WTC11 (cell line): ENCODE data around the gene CTDSP2. TPM values are rescaled to one million over a fixed set of nuclear protein-coding genes. Genes with fewer than 3 reads are reported as not detected.
"Not testable (repeated sequence)": the region's sequence is repeated elsewhere in the genome, so short reads cannot be mapped to it uniquely, and the experiment has no call there.

Experiments used
- ATAC-seq: fragments of 200-7000 bp; cut with Tn5 transposase; 2 replicates; pipeline ENCODE4 v1.10.0; 2021; ENCODE audit warnings: mild to moderate bottlenecking, moderate library complexity
- CTCF ChIA-PET: fragments of 300-600 bp; sonication (Branson Sonifier 250); formaldehyde crosslinking; loops from one replicate; lab custom pipeline; 2021; ENCODE audit warnings: antibody characterized with exemption; lab: Charles Lee
- POLR2A ChIA-PET: fragments of 350-600 bp; sonication (Branson Sonifier 250); formaldehyde crosslinking; loops from one replicate; lab custom pipeline; 2021; ENCODE audit warnings: antibody characterized with exemption; lab: Charles Lee
- DNase-seq: peaks from one replicate; pipeline ENCODE4 v3.0.0; 2021; ENCODE audit warnings: low spot score
- H3K27ac Mint-ChIP-seq: 2 replicates; pipeline ENCODE4 v1.8.0; 2021; ENCODE audit warnings: mixed read lengths
- H3K27me3 Mint-ChIP-seq: 2 replicates; pipeline ENCODE4 v1.8.0; 2021; ENCODE audit warnings: low read depth, mild to moderate bottlenecking, moderate library complexity, mixed read lengths
- H3K36me3 Mint-ChIP-seq: 2 replicates; pipeline ENCODE4 v1.8.0; 2021; ENCODE audit warnings: mixed read lengths
- H3K4me1 Mint-ChIP-seq: 2 replicates; pipeline ENCODE4 v1.8.0; 2022; ENCODE audit warnings: mixed read lengths
- H3K4me3 Mint-ChIP-seq: 2 replicates; pipeline ENCODE4 v1.8.0; 2021; ENCODE audit warnings: mild to moderate bottlenecking, moderate library complexity, mixed read lengths
- H3K9me3 Mint-ChIP-seq: 2 replicates; pipeline ENCODE4 v1.8.0; 2021; ENCODE audit warnings: mixed read lengths
- FOXP1 ChIP-seq: sonication (generic); formaldehyde crosslinking; IDR thresholded peaks from 2 replicates; pipeline ENCODE4 v1.8.0; 2022; ENCODE audit warnings: missing genetic modification reagents, mild to moderate bottlenecking, moderate library complexity, borderline replicate concordance
- GABPB1 ChIP-seq: sonication (generic); formaldehyde crosslinking; IDR thresholded peaks from 2 replicates; pipeline ENCODE4 v1.8.1; 2023; ENCODE audit warnings: mild to moderate bottlenecking, missing genetic modification reagents
- IRF2 ChIP-seq: sonication (generic); formaldehyde crosslinking; IDR thresholded peaks from 2 replicates; pipeline ENCODE4 v1.8.0; 2022; ENCODE audit warnings: low read depth, missing genetic modification reagents, borderline replicate concordance
- KAT7 ChIP-seq: sonication (generic); formaldehyde crosslinking; IDR thresholded peaks from 2 replicates; pipeline ENCODE4 v1.8.1; 2023; ENCODE audit warnings: missing genetic modification reagents, mild to moderate bottlenecking, borderline replicate concordance
- NFYB ChIP-seq: sonication (generic); formaldehyde crosslinking; conservative IDR thresholded peaks from 2 replicates; pipeline ENCODE4 v1.8.0; 2022; ENCODE audit warnings: low read depth, missing genetic modification reagents
- NR3C1 ChIP-seq: sonication (generic); formaldehyde crosslinking; conservative IDR thresholded peaks from 2 replicates; pipeline ENCODE4 v1.8.1; 2023; ENCODE audit warnings: low read depth, mild to moderate bottlenecking, missing genetic modification reagents
- PRRX2 ChIP-seq: fragments of 250-450 bp; sonication (Bioruptor Pico); IDR thresholded peaks from 2 replicates; pipeline ENCODE4 v1.8.0; 2021; ENCODE audit warnings: mild to moderate bottlenecking
- SMAD4 ChIP-seq: sonication (generic); formaldehyde crosslinking; IDR thresholded peaks from 2 replicates; pipeline ENCODE4 v1.8.0; 2022; ENCODE audit warnings: mild to moderate bottlenecking, missing genetic modification reagents
- SOX15 ChIP-seq: fragments of 250-450 bp; sonication (Bioruptor Pico); IDR thresholded peaks from 2 replicates; pipeline ENCODE4 v1.9.0; 2021; ENCODE audit warnings: mild to moderate bottlenecking
- TCF7 ChIP-seq: sonication (generic); formaldehyde crosslinking; IDR thresholded peaks from 2 replicates; pipeline ENCODE4 v1.8.0; 2022; ENCODE audit warnings: mild to moderate bottlenecking, low read depth, missing genetic modification reagents, moderate library complexity
- TEAD4 ChIP-seq: sonication (generic); formaldehyde crosslinking; IDR thresholded peaks from 2 replicates; pipeline ENCODE4 v1.8.0; 2022; ENCODE audit warnings: mild to moderate bottlenecking, missing genetic modification reagents
- TP53 ChIP-seq: sonication (generic); formaldehyde crosslinking; IDR thresholded peaks from 2 replicates; pipeline ENCODE4 v1.8.1; 2023; ENCODE audit warnings: mild to moderate bottlenecking, missing genetic modification reagents
- ZNF121 ChIP-seq: sonication (generic); formaldehyde crosslinking; IDR thresholded peaks from 2 replicates; pipeline ENCODE4 v1.8.0; 2023; ENCODE audit warnings: missing genetic modification reagents
- ZNF232 ChIP-seq: sonication (generic); formaldehyde crosslinking; IDR thresholded peaks from 2 replicates; pipeline ENCODE4 v1.8.0; 2022; ENCODE audit warnings: mild to moderate bottlenecking, missing genetic modification reagents
- total RNA-seq: library from RNA; stranded (reverse); gene quantifications from 3 replicates; pipeline ENCODE4 v1.2.3, GENCODE V29; 2021
- TF ChIP-seq, protein P1 (sequence below): sonication (generic); formaldehyde crosslinking; IDR thresholded peaks from 2 replicates; pipeline ENCODE4 v1.8.0; 2023; ENCODE audit warnings: missing genetic modification reagents
- TF ChIP-seq, protein P2 (sequence below): fragments of 250-450 bp; sonication (Bioruptor Pico); IDR thresholded peaks from 2 replicates; pipeline ENCODE4 v1.8.0; 2021; ENCODE audit warnings: mild to moderate bottlenecking
- TF ChIP-seq, protein P3 (sequence below): sonication (generic); formaldehyde crosslinking; IDR thresholded peaks from 2 replicates; pipeline ENCODE4 v1.8.0; 2022; ENCODE audit warnings: mild to moderate bottlenecking, missing genetic modification reagents
- TF ChIP-seq, protein P4 (sequence below): sonication (generic); formaldehyde crosslinking; IDR thresholded peaks from 2 replicates; pipeline ENCODE4 v1.8.1; 2022; ENCODE audit warnings: low read depth, mild to moderate bottlenecking, moderate library complexity, missing genetic modification reagents, borderline replicate concordance

CTDSP2 gene
- total RNA-seq, 1 experiment from 2014 or later: 122 TPM

DNA sequence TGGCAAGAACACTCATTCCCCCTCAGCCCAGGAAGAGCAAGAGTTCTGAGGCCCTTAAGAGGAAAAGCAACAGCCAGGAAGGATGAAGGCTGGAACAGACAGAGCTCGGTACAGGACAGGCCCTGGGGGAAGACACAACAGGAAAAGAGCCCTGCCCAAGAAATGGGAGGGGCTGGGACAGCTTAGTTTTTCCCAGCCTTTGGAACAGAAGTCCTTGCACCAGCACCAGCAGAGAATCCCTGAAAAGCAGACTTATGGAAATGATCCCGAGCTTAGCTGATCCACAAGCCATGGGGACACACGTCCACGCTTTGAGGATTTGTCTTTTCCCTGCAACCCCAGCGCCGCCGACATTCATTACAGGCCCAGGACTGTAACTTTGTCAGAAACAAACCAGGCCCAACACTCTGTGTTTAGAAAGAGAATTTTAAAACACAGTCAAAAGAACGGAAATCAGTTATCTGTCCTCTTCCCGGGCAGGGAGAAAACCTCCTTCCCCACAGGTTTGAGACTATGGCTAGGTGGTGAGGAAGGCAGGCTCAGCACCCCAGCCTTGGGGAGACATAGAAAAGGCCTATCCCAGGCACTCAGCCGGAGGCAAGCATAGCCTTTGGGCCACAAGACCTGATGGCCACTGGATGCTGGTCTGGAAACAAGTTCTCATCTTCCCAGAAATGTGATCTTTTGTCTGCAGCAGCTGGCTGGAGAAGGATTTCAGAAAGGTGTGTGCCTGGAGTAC lies 24.0 kb downstream of the CTDSP2 start:
- ChIA-PET CTCF (no interaction called here), POLR2A (no interaction called here)
- Mint-ChIP-seq H3K27ac (no peak overlapping the region), H3K9me3 (no peaks in the 10 kb centered on the region), H3K36me3 (peaks cover 51% of the 10 kb centered on the region), H3K4me1 (no peaks in the 10 kb centered on the region), H3K27me3 (no peaks in the 10 kb centered on the region), H3K4me3 (no peak overlapping the region)
- ATAC-seq: no peak
- TF ChIP-seq SMAD4 (CRISPR knock-in tag) (no peak), SOX15 (CRISPR knock-in tag) (no peak), TP53 (CRISPR knock-in tag) (no peak), GABPB1 (CRISPR knock-in tag) (no peak), IRF2 (CRISPR knock-in tag) (no peak), FOXP1 (CRISPR knock-in tag) (no peak), KAT7 (CRISPR knock-in tag) (no peak), ZNF121 (CRISPR knock-in tag) (no peak), NR3C1 (CRISPR knock-in tag) (no peak), TCF7 (CRISPR knock-in tag) (no peak), ZNF232 (no peak), NFYB (CRISPR knock-in tag) (no peak), PRRX2 (CRISPR knock-in tag) (no peak)
- TF ChIP-seq, protein P1, sequence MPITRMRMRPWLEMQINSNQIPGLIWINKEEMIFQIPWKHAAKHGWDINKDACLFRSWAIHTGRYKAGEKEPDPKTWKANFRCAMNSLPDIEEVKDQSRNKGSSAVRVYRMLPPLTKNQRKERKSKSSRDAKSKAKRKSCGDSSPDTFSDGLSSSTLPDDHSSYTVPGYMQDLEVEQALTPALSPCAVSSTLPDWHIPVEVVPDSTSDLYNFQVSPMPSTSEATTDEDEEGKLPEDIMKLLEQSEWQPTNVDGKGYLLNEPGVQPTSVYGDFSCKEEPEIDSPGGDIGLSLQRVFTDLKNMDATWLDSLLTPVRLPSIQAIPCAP (CRISPR knock-in tag): no peak
- TF ChIP-seq, protein P2, sequence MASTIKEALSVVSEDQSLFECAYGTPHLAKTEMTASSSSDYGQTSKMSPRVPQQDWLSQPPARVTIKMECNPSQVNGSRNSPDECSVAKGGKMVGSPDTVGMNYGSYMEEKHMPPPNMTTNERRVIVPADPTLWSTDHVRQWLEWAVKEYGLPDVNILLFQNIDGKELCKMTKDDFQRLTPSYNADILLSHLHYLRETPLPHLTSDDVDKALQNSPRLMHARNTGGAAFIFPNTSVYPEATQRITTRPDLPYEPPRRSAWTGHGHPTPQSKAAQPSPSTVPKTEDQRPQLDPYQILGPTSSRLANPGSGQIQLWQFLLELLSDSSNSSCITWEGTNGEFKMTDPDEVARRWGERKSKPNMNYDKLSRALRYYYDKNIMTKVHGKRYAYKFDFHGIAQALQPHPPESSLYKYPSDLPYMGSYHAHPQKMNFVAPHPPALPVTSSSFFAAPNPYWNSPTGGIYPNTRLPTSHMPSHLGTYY (CRISPR knock-in tag): no peak
- TF ChIP-seq, protein P3, sequence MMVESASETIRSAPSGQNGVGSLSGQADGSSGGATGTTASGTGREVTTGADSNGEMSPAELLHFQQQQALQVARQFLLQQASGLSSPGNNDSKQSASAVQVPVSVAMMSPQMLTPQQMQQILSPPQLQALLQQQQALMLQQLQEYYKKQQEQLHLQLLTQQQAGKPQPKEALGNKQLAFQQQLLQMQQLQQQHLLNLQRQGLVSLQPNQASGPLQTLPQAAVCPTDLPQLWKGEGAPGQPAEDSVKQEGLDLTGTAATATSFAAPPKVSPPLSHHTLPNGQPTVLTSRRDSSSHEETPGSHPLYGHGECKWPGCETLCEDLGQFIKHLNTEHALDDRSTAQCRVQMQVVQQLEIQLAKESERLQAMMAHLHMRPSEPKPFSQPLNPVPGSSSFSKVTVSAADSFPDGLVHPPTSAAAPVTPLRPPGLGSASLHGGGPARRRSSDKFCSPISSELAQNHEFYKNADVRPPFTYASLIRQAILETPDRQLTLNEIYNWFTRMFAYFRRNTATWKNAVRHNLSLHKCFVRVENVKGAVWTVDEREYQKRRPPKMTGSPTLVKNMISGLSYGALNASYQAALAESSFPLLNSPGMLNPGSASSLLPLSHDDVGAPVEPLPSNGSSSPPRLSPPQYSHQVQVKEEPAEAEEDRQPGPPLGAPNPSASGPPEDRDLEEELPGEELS (CRISPR knock-in tag): no peak
- no peak for DNase-seq

DNA sequence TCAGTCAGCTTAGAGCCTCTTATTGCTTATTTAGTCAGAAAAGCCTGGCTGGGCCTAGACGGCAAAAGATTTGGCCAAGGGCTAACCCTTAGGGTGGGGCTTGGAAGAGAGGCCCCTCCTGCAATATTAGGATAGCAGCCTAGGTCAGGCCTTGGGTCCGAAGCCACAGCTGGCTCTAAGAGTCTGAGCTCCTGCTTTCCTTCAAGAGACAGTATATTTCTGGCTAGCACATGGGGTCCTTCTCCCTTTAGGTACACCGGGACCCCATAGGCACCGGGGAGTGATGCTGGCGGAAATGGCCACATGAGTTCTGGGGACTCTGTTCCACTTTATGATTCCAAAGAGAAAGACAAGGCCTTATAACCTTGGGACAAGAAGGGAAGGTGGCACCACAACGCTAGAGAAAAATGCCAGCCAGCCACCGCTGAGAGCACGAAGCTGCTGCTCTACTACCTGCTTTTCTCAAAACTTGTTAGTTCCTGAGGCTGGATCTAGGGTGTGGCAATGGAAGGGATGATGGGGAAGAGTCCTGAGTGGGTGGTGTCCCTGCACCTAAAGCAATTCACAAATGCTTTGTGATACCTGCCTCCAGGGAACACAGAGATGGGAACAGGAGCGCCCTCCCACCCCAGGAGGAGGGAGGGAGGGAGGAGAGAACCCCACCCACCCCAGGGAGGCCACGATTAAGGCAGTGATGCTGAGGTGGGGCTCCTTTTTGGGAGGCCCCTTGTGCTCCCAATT lies 24.9 kb downstream of the CTDSP2 start:
- no peaks in the 10 kb centered on the region for H3K4me1 Mint-ChIP-seq
- no peaks in the 10 kb centered on the region for H3K9me3 Mint-ChIP-seq
- H3K27ac Mint-ChIP-seq: no peak overlapping the region
- H3K27me3 Mint-ChIP-seq: no peaks in the 10 kb centered on the region
- CTCF ChIA-PET: no interaction called here
- peaks cover 42% of the 10 kb centered on the region for H3K36me3 Mint-ChIP-seq
- no peak for ATAC-seq
- no peak for DNase-seq
- TF ChIP-seq, protein P4, sequence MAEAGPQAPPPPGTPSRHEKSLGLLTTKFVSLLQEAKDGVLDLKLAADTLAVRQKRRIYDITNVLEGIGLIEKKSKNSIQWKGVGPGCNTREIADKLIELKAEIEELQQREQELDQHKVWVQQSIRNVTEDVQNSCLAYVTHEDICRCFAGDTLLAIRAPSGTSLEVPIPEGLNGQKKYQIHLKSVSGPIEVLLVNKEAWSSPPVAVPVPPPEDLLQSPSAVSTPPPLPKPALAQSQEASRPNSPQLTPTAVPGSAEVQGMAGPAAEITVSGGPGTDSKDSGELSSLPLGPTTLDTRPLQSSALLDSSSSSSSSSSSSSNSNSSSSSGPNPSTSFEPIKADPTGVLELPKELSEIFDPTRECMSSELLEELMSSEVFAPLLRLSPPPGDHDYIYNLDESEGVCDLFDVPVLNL (CRISPR knock-in tag): no peak
- TF ChIP-seq TEAD4: no peak
- TF ChIP-seq, protein P1 (CRISPR knock-in tag): no peak
- no peak for TF ChIP-seq ZNF121 (CRISPR knock-in tag)
- TF ChIP-seq, all 79 proteins: peak for 0
- H3K4me3 Mint-ChIP-seq: no peak overlapping the region
- POLR2A ChIA-PET: no interaction called here

DNA sequence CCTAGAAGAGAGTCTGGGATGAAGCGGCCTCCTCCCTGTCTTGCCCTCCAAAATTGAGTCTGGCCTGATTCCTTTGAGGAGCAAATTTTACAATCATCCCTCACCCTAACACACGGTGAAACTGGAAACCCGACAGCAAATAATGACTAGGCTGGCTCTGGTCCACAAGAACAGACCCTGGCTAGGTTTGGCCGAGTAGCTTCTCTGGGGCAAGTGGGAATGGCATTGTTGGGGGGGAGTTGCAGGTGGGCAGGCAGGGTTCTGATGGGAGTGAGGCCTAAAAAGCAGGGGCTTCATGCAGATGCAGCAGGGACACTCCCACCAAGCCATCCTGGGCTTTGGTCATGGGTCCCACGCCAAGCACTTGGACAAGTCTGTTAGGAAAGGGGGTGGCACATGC lies 25.5 kb downstream of the CTDSP2 start:
- POLR2A ChIA-PET, DNase-seq, CTCF ChIA-PET, H3K27ac Mint-ChIP-seq, H3K27me3 Mint-ChIP-seq, ATAC-seq, H3K4me1 Mint-ChIP-seq, H3K9me3 Mint-ChIP-seq, H3K4me3 Mint-ChIP-seq: not testable (repeated sequence)
- peaks cover 40% of the 10 kb centered on the region for H3K36me3 Mint-ChIP-seq

DNA sequence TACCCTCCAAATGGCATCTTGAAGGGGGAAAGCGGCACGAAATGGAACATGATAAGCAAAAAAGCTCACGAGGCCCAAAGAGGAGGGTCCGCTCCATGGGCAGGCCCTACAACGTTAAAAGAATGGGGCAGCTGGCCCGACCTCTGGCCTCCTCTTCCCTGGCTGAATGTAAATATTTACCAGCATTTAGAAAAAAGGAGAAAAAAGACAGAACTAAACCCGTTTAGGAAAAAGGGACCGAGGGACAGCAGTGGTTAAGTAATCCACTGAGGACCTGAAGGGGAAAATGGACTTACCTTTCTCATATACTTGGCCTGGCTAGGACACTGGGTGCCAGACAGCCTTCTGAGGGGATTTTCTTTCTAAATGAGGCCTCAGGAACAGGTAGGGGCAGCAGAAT lies 26.4 kb downstream of the CTDSP2 start:
- CTCF ChIA-PET, H3K4me3 Mint-ChIP-seq, H3K4me1 Mint-ChIP-seq, H3K27ac Mint-ChIP-seq, H3K9me3 Mint-ChIP-seq, ATAC-seq, H3K27me3 Mint-ChIP-seq, DNase-seq: not testable (repeated sequence)
- peaks cover 33% of the 10 kb centered on the region for H3K36me3 Mint-ChIP-seq
- POLR2A ChIA-PET: interaction anchor here (1.3 kb wide), 1 partner anchor 33 kb away, joined by 3 read pairs; no protein-coding TSS in a partner anchor

DNA sequence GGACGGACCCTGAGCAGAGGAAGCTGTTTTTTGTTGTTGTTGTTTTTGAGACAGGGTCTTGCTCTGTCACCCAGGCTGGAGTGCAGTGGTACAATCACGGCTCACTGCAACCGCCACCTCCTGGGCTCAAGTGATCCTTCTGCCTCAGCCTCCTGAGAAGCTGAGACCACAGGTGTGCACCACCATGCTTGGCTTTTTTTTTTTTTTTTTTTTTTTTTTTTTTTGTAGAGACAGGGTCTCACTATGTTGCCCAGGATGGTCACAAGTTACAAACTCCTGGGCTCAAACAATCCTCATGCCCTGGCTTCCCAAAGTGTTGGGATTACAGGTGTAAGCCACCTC lies 28.6 kb downstream of the CTDSP2 start:
- H3K27ac Mint-ChIP-seq, H3K9me3 Mint-ChIP-seq, H3K4me1 Mint-ChIP-seq, DNase-seq, ATAC-seq, H3K4me3 Mint-ChIP-seq, H3K27me3 Mint-ChIP-seq: not testable (repeated sequence)
- CTCF ChIA-PET: interaction anchor here (0.7 to 2.2 kb wide), 7 partner anchors 15 to 234 kb away, joined by 3 to 14 read pairs (median 4); partner anchors contain the start of gene CYP27B1
- H3K36me3 Mint-ChIP-seq: peaks cover 13% of the 10 kb centered on the region
- POLR2A ChIA-PET: interaction anchor here (0.5 to 1.5 kb wide), 4 partner anchors 9 to 300 kb away, joined by 3 to 4 read pairs (median 3); no protein-coding TSS in a partner anchor
